Hepatocyte (in vitro differentiated cells): ENCODE data around the gene GMPS. TPM values are rescaled to one million over a fixed set of nuclear protein-coding genes. Genes with fewer than 3 reads are reported as not detected.

Experiments used
- DNase-seq: peaks from one replicate; pipeline ENCODE4 v3.0.0-alpha.2; 2016; ENCODE audit warnings: low spot score
- H2AFZ ChIP-seq: fragments of 200-600 bp; sonication (generic); 2 replicates; pipeline ENCODE4 v1.6.0; 2016; ENCODE audit warnings: antibody characterized with exemption, mild to moderate bottlenecking
- H3K27ac ChIP-seq: fragments of 200-600 bp; sonication (generic); 2 replicates; pipeline ENCODE4 v1.5.1; 2016; ENCODE audit warnings: mild to moderate bottlenecking
- H3K27me3 ChIP-seq: fragments of 200-600 bp; sonication (generic); 2 replicates; pipeline ENCODE4 v1.6.1; 2016
- H3K36me3 ChIP-seq: fragments of 200-600 bp; sonication (generic); replicated peaks from 2 replicates; pipeline ENCODE4 v1.5.1; 2016; ENCODE audit warnings: low read depth; ENCODE audit not compliant: insufficient read depth
- H3K4me1 ChIP-seq: fragments of 200-600 bp; sonication (generic); 2 replicates; pipeline ENCODE4 v1.5.1; 2016; ENCODE audit warnings: mild to moderate bottlenecking, moderate library complexity; ENCODE audit not compliant: insufficient read depth
- H3K4me2 ChIP-seq: fragments of 200-600 bp; sonication (generic); 2 replicates; pipeline ENCODE4 v1.6.0; 2016
- H3K4me3 ChIP-seq: fragments of 200-600 bp; sonication (generic); 2 replicates; pipeline ENCODE4 v1.5.1; 2016; ENCODE audit warnings: mild to moderate bottlenecking
- H3K79me2 ChIP-seq: fragments of 200-600 bp; sonication (generic); 2 replicates; pipeline ENCODE4 v1.6.0; 2017; ENCODE audit warnings: mild to moderate bottlenecking
- H3K9me2 ChIP-seq: fragments of 200-600 bp; sonication (generic); replicated peaks from 2 replicates; pipeline ENCODE4 v1.6.0; 2017; ENCODE audit warnings: mild to moderate bottlenecking; ENCODE audit not compliant: insufficient read depth
- H3K9me3 ChIP-seq: fragments of 200-600 bp; sonication (generic); 2 replicates; pipeline ENCODE4 v1.5.1; 2016; ENCODE audit warnings: low read depth, mild to moderate bottlenecking
- H4K20me1 ChIP-seq: fragments of 200-600 bp; sonication (generic); 2 replicates; pipeline ENCODE4 v1.6.0; 2016; ENCODE audit warnings: mild to moderate bottlenecking; ENCODE audit not compliant: insufficient read depth, poor library complexity, severe bottlenecking
- CTCF ChIP-seq: fragments of 200-600 bp; sonication (generic); IDR thresholded peaks from 2 replicates; pipeline ENCODE4 v1.5.1; 2016; ENCODE audit warnings: antibody characterized with exemption, mild to moderate bottlenecking; ENCODE audit not compliant: poor library complexity
- EZH2 ChIP-seq: fragments of 200-600 bp; sonication (generic); IDR thresholded peaks from 2 replicates; pipeline ENCODE4 v1.6.1; 2016; ENCODE audit warnings: antibody characterized with exemption, mild to moderate bottlenecking, borderline replicate concordance
- EZH2phosphoT487 ChIP-seq: fragments of 200-600 bp; sonication (generic); IDR thresholded peaks from one replicate; pipeline ENCODE4 v1.6.1; 2018; ENCODE audit warnings: antibody characterized with exemption, mild to moderate bottlenecking, low read depth, moderate library complexity; ENCODE audit not compliant: unreplicated experiment, severe bottlenecking
- WGBS: methylation state at CpG from one replicate; pipeline ENCODE4 v1.1.6; 2016; ENCODE audit warnings: low lambda C conversion rate; ENCODE audit errors: missing lambda C conversion rate; 5-methylcytosine and 5-hydroxymethylcytosine counted together
- polyA plus RNA-seq: library from polyadenylated mRNA; unstranded; fragments of >200 nt; fragmentation: Nextera tagmentation; extraction: Ambion mirVana; gene quantifications from 2 replicates; pipeline ENCODE4 v1.2.1, GENCODE V29; 2016
- total RNA-seq: library from RNA; depleted of rRNA; stranded (reverse); fragments of >200 nt; gene quantifications from 2 replicates; pipeline ENCODE4 v1.2.3, GENCODE V29; 2014

Gene GMPS
- total and polyA plus RNA-seq, 2 experiments from 2014 or later, result 41.5 to 51.5 TPM

- no peaks in the 10 kb centered on the region for H3K79me2 ChIP-seq
Measured at GRCh38 chr3:155979746-155980145, 109.3 kb downstream of the GMPS start.

DNA sequence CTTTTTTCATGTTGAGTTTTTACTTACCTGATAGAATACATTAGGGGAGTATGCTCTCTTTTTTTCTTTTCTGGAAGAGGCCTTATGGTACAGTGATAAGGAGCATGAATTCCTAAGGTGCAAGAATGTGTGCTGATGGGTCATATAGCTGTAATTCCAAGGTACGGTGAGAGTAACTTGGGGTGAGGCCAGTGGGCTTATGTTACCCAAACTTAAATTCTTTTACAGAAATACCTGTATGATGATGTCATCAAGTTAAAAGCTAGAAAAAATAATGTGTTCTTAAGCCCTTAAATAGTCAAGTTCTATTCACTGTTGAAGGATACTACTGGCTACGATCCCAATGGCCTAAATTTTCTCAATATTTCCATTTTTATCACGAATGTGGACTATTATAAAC is 111.2 kb downstream of the GMPS start:
- Histone ChIP-seq H3K79me2 (no peaks in the 10 kb centered on the region), H2AFZ (no peak overlapping the region), H3K4me2 (no peak overlapping the region), H3K36me3 (no peaks in the 10 kb centered on the region), H3K4me3 (no peak overlapping the region), H4K20me1 (no peaks in the 10 kb centered on the region), H3K27ac (no peak overlapping the region), H3K9me2 (no peaks in the 10 kb centered on the region), H3K9me3 (no peaks in the 10 kb centered on the region), H3K27me3 (no peaks in the 10 kb centered on the region), H3K4me1 (no peaks in the 10 kb centered on the region)
- 69% methylated on average over 3 of the region's 3 CpGs for WGBS
- TF ChIP-seq EZH2phosphoT487 (no peak), CTCF (no peak), EZH2 (no peak)
- no peak for DNase-seq

More at GRCh38 chr3:155979746-155980145, 109.3 kb downstream of the GMPS start:
- no peak overlapping the region for H2AFZ ChIP-seq
- no peak for DNase-seq
- no peaks in the 10 kb centered on the region for H3K4me1 ChIP-seq
- 90% methylated on average over 3 of the region's 3 CpGs for WGBS
- H3K27me3 ChIP-seq, result no peaks in the 10 kb centered on the region
- no peak for TF ChIP-seq EZH2phosphoT487
- TF ChIP-seq EZH2, result no peak
- TF ChIP-seq CTCF, result no peak
- no peaks in the 10 kb centered on the region for H3K9me2 ChIP-seq
- no peak overlapping the region for H3K4me2 ChIP-seq
- no peaks in the 10 kb centered on the region for H3K9me3 ChIP-seq
- H4K20me1 ChIP-seq, result no peaks in the 10 kb centered on the region
- H3K4me3 ChIP-seq, result no peak overlapping the region
- no peaks in the 10 kb centered on the region for H3K36me3 ChIP-seq
- no peak overlapping the region for H3K27ac ChIP-seq

DNA sequence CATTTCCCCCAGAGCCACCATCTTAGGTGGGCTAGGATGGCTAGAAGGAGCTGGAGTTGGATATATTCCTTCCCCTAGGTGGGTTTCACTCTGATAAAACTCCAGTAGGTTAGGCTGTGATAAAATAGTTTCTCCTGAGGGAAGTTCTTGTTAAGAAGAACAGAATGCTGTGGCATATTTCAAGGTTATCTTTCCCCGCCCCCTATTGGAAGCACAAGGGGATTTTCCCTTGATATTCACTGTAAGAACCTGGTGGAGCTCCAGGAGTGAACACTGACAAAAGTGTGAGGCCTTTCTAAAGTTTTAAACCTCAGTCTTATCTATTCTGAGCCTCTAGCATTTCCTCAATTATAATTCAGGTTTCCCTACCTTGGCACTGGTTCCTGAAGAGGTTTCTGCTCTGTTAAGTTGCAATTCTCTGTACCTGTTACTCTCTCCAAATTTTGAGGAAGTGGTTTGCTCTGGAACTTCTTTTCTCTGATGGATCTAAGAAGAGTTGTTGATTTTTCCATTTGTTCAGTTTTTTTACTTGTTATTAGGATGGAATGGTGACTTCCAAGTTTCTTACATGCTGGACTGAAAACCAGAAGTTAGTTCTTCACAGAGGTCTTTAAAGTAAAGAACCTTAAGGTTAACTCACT is 113.5 kb downstream of the GMPS start:
- Histone ChIP-seq H3K9me3 (no peaks in the 10 kb centered on the region), H4K20me1 (no peaks in the 10 kb centered on the region), H3K36me3 (no peaks in the 10 kb centered on the region), H3K79me2 (no peaks in the 10 kb centered on the region), H3K4me2 (no peak overlapping the region), H2AFZ (no peak overlapping the region), H3K4me3 (no peak overlapping the region), H3K9me2 (no peaks in the 10 kb centered on the region), H3K27ac (no peak overlapping the region), H3K4me1 (no peaks in the 10 kb centered on the region), H3K27me3 (no peaks in the 10 kb centered on the region)
- TF ChIP-seq EZH2phosphoT487 (no peak), EZH2 (no peak), CTCF (no peak)
- WGBS, result 87% methylated on average over 1 of the region's 1 CpG
- DNase-seq, result no peak
